Measurements from ENCODE around the gene MAP1LC3B.

The MAP1LC3B gene

DNA sequence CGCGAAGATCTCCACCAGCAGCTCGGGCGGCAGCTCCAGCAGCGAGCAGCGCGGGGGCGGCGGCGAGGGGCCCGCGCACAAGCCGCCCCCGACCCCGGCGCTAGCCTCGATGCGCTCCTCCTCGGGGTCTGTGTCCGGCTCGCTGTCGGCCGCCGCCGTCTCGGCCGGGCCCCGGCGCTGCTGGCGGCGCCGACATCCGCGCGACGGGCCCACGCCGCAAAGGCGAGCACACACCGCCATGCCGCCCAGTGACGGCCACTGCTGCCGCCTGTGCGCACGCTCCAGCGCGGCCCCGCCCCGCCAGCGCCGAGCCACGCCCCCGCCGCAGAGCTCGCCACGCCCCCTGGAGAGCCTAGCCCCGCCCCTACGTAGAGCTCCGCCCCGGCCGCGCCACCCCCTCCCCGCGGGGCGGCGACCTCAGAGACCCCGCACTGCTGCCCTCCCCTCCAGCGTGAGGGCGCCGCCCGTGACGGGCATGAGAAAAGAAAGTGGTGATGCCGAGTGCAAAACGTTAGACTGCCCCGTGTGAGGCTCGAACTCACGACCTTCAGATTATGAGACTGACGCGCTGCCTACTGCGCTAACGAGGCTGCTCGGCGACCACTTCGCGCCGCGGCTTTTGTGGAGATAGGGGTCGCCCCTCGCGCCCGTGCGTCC, 8.5 kb upstream of the MAP1LC3B start, which contains the start of gene FBXO31 (continued):
- peak; percentile 96 for TF ChIP-seq KLF8 (tag by site-specific recombination; IDR thresholded peaks at IDR 0.05)
- peak; percentile 93 for TF ChIP-seq BCL11B (tag by site-specific recombination; IDR thresholded peaks at IDR 0.05; ENCODE audit: low read depth)
- TF ChIP-seq, protein P1, sequence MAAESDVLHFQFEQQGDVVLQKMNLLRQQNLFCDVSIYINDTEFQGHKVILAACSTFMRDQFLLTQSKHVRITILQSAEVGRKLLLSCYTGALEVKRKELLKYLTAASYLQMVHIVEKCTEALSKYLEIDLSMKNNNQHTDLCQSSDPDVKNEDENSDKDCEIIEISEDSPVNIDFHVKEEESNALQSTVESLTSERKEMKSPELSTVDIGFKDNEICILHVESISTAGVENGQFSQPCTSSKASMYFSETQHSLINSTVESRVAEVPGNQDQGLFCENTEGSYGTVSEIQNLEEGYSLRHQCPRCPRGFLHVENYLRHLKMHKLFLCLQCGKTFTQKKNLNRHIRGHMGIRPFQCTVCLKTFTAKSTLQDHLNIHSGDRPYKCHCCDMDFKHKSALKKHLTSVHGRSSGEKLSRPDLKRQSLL (tag by site-specific recombination; IDR thresholded peaks at IDR 0.05), result peak; percentile 21; the same call in 1 of the 2 replicates
- TF ChIP-seq, protein P2, sequence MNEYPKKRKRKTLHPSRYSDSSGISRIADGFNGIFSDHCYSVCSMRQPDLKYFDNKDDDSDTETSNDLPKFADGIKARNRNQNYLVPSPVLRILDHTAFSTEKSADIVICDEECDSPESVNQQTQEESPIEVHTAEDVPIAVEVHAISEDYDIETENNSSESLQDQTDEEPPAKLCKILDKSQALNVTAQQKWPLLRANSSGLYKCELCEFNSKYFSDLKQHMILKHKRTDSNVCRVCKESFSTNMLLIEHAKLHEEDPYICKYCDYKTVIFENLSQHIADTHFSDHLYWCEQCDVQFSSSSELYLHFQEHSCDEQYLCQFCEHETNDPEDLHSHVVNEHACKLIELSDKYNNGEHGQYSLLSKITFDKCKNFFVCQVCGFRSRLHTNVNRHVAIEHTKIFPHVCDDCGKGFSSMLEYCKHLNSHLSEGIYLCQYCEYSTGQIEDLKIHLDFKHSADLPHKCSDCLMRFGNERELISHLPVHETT (tag by site-specific recombination; IDR thresholded peaks at IDR 0.05), result 0 out of 2 replicates have a peak, but pooled peaks have one; percentile 78
- TF ChIP-seq ZNF2 (tag by site-specific recombination; IDR thresholded peaks at IDR 0.05), result peak; percentile 89
- TF ChIP-seq ZBTB20 (tag by site-specific recombination; IDR thresholded peaks at IDR 0.05), result no peak
- TF ChIP-seq, protein P3, sequence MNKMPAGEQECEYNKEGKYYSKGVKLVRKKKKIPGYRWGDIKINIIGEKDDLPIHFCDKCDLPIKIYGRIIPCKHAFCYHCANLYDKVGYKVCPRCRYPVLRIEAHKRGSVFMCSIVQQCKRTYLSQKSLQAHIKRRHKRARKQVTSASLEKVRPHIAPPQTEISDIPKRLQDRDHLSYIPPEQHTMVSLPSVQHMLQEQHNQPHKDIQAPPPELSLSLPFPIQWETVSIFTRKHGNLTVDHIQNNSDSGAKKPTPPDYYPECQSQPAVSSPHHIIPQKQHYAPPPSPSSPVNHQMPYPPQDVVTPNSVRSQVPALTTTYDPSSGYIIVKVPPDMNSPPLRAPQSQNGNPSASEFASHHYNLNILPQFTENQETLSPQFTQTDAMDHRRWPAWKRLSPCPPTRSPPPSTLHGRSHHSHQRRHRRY (tag by site-specific recombination; IDR thresholded peaks at IDR 0.05), result no peak
- TF ChIP-seq ZFP41 (tag by site-specific recombination; IDR thresholded peaks at IDR 0.05; ENCODE audit: borderline replicate concordance), result no peak
- TF ChIP-seq, protein P4, sequence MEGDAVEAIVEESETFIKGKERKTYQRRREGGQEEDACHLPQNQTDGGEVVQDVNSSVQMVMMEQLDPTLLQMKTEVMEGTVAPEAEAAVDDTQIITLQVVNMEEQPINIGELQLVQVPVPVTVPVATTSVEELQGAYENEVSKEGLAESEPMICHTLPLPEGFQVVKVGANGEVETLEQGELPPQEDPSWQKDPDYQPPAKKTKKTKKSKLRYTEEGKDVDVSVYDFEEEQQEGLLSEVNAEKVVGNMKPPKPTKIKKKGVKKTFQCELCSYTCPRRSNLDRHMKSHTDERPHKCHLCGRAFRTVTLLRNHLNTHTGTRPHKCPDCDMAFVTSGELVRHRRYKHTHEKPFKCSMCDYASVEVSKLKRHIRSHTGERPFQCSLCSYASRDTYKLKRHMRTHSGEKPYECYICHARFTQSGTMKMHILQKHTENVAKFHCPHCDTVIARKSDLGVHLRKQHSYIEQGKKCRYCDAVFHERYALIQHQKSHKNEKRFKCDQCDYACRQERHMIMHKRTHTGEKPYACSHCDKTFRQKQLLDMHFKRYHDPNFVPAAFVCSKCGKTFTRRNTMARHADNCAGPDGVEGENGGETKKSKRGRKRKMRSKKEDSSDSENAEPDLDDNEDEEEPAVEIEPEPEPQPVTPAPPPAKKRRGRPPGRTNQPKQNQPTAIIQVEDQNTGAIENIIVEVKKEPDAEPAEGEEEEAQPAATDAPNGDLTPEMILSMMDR (tag by site-specific recombination; IDR thresholded peaks at IDR 0.05), result peak; percentile 88
- no peak; the same call in 1 of the 2 replicates for TF ChIP-seq ZFHX2 (tag by site-specific recombination; conservative IDR thresholded peaks at IDR 0.05)
- TF ChIP-seq, protein P5, sequence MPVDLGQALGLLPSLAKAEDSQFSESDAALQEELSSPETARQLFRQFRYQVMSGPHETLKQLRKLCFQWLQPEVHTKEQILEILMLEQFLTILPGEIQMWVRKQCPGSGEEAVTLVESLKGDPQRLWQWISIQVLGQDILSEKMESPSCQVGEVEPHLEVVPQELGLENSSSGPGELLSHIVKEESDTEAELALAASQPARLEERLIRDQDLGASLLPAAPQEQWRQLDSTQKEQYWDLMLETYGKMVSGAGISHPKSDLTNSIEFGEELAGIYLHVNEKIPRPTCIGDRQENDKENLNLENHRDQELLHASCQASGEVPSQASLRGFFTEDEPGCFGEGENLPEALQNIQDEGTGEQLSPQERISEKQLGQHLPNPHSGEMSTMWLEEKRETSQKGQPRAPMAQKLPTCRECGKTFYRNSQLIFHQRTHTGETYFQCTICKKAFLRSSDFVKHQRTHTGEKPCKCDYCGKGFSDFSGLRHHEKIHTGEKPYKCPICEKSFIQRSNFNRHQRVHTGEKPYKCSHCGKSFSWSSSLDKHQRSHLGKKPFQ (tag by site-specific recombination; IDR thresholded peaks at IDR 0.05), result no peak
- TF ChIP-seq, protein P6, sequence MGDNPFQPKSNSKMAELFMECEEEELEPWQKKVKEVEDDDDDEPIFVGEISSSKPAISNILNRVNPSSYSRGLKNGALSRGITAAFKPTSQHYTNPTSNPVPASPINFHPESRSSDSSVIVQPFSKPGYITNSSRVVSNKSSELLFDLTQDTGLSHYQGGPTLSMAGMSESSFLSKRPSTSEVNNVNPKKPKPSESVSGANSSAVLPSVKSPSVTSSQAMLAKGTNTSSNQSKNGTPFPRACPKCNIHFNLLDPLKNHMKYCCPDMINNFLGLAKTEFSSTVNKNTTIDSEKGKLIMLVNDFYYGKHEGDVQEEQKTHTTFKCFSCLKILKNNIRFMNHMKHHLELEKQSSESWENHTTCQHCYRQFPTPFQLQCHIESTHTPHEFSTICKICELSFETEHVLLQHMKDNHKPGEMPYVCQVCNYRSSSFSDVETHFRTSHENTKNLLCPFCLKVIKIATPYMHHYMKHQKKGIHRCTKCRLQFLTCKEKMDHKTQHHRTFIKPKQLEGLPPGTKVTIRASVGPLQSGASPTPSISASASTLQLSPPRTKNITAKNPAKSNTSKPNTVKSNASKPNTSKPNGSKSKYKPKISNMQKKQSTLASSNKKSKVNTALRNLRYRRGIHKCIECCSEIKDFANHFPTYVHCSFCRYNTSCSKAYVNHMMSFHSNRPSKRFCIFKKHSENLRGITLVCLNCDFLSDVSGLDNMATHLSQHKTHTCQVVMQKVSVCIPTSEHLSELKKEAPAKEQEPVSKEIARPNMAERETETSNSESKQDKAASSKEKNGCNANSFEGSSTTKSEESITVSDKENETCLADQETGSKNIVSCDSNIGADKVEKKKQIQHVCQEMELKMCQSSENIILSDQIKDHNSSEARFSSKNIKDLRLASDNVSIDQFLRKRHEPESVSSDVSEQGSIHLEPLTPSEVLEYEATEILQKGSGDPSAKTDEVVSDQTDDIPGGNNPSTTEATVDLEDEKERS (tag by site-specific recombination; IDR thresholded peaks at IDR 0.05), result no peak
- TF ChIP-seq ZNF311 (tag by site-specific recombination; IDR thresholded peaks at IDR 0.05; ENCODE audit: borderline replicate concordance), result no peak
- peak; percentile 82 for TF ChIP-seq ZNF664 (tag by site-specific recombination; IDR thresholded peaks at IDR 0.05)
- TF ChIP-seq, protein P7, sequence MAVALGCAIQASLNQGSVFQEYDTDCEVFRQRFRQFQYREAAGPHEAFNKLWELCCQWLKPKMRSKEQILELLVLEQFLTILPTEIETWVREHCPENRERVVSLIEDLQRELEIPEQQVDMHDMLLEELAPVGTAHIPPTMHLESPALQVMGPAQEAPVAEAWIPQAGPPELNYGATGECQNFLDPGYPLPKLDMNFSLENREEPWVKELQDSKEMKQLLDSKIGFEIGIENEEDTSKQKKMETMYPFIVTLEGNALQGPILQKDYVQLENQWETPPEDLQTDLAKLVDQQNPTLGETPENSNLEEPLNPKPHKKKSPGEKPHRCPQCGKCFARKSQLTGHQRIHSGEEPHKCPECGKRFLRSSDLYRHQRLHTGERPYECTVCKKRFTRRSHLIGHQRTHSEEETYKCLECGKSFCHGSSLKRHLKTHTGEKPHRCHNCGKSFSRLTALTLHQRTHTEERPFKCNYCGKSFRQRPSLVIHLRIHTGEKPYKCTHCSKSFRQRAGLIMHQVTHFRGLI (tag by site-specific recombination; IDR thresholded peaks at IDR 0.05), result peak; percentile 58
- TF ChIP-seq MYNN (tag by site-specific recombination; IDR thresholded peaks at IDR 0.05; ENCODE audit: borderline replicate concordance), result no peak; the same call in 1 of the 2 replicates
- TF ChIP-seq ZNF223 (tag by site-specific recombination; IDR thresholded peaks at IDR 0.05), result no peak
- TF ChIP-seq KLF9 (tag by site-specific recombination; IDR thresholded peaks at IDR 0.05; ENCODE audit: low read depth), result peak; percentile 91
- TF ChIP-seq ZNF530 (tag by site-specific recombination; IDR thresholded peaks at IDR 0.05; ENCODE audit: low read depth), result no peak
- TF ChIP-seq ZNF19 (tag by site-specific recombination; IDR thresholded peaks at IDR 0.05; ENCODE audit: low read depth), result no peak
- TF ChIP-seq ZNF670 (tag by site-specific recombination; IDR thresholded peaks at IDR 0.05; ENCODE audit: low read depth), result no peak
- TF ChIP-seq, protein P8, sequence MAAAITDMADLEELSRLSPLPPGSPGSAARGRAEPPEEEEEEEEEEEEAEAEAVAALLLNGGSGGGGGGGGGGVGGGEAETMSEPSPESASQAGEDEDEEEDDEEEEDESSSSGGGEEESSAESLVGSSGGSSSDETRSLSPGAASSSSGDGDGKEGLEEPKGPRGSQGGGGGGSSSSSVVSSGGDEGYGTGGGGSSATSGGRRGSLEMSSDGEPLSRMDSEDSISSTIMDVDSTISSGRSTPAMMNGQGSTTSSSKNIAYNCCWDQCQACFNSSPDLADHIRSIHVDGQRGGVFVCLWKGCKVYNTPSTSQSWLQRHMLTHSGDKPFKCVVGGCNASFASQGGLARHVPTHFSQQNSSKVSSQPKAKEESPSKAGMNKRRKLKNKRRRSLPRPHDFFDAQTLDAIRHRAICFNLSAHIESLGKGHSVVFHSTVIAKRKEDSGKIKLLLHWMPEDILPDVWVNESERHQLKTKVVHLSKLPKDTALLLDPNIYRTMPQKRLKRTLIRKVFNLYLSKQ (tag by site-specific recombination; IDR thresholded peaks at IDR 0.05; ENCODE audit: borderline replicate concordance), result no peak
- TF ChIP-seq ZNF416 (tag by site-specific recombination; IDR thresholded peaks at IDR 0.05), result no peak
- TF ChIP-seq ZNF561 (tag by site-specific recombination; IDR thresholded peaks at IDR 0.05; ENCODE audit: borderline replicate concordance), result peak; percentile 96
- TF ChIP-seq, protein P9, sequence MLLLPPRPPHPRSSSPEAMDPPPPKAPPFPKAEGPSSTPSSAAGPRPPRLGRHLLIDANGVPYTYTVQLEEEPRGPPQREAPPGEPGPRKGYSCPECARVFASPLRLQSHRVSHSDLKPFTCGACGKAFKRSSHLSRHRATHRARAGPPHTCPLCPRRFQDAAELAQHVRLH (tag by site-specific recombination; IDR thresholded peaks at IDR 0.05), result peak; percentile 88
